Ectodermal cell (in vitro differentiated cells): ENCODE measurements around the gene COL18A1.

Experiments
- H3K27ac ChIP-seq: 2 replicates; pipeline ENCODE4 v1.7.0; 2013; ENCODE audit warnings: mild to moderate bottlenecking, low read depth, low read length; ENCODE audit not compliant: insufficient read depth, poor library complexity, severe bottlenecking
- H3K27me3 ChIP-seq: 2 replicates; pipeline ENCODE4 v1.7.0; 2013; ENCODE audit warnings: mild to moderate bottlenecking, low read length; ENCODE audit not compliant: insufficient read depth, control insufficient read depth, poor library complexity, severe bottlenecking
- H3K36me3 ChIP-seq: one replicate; pipeline ENCODE4 v1.7.0; 2013; ENCODE audit warnings: low read length; ENCODE audit not compliant: control insufficient read depth, insufficient read depth
- H3K4me1 ChIP-seq: one replicate; pipeline ENCODE4 v1.7.0; 2013; ENCODE audit warnings: low read length; ENCODE audit not compliant: control insufficient read depth, insufficient read depth
- H3K4me3 ChIP-seq: 2 replicates; pipeline ENCODE4 v1.7.0; 2013; ENCODE audit warnings: low read depth, low read length, control low read depth; ENCODE audit not compliant: insufficient read depth
- H3K9me3 ChIP-seq: 2 replicates; pipeline ENCODE4 v1.7.0; 2013; ENCODE audit warnings: mild to moderate bottlenecking, low read length, moderate library complexity; ENCODE audit not compliant: control insufficient read depth
- whole genome bisulfite sequencing, 2 experiments: methylation state at CpG; one replicate each; pipeline ENCODE4 v1.1.7; 2013; ENCODE audit warnings: missing lambda C conversion rate in 2 of 2; 5-methylcytosine and 5-hydroxymethylcytosine counted together

COL18A1 gene

DNA sequence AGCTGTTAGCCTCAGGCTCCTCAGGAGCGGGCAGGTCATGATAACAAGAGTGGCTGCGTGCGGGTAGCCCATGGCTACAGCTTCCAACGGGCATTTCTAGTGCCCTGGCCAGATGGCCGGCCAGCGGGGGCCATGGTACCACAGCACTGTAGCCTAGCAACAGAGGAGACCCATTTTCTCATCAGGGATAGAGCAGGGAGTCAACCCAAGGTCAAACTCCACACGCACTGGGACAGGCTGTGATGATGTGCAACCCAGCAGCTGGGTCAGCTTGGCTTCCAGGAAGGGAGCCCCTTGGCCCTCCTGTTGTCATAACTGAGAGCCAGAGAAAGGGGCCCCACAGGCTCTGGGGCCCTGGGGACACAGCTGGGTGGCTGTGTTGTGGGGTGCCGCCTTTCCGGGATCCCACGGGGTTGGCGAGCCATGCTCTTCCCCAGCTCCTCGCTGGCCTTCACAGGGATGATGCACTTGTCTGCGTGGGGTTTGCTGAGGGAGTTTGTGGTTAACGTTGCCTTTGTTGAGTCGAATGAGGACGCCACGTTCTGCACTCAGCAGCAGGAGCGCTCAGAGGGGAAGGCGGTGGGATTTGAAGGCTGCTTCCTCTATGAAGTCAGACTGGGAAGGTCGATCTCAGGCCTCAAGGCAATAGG lies 46.3 kb downstream of the COL18A1 start:
- Histone ChIP-seq H3K36me3 (no peaks in the 10 kb centered on the region), H3K9me3 (no peaks in the 10 kb centered on the region), H3K4me3 (no peak overlapping the region), H3K27me3 (no peaks in the 10 kb centered on the region), H3K4me1 (peaks cover 14% of the 10 kb centered on the region), H3K27ac (no peak overlapping the region)
- WGBS, 2 experiments, result 93 to 94% methylated on average over 20 of the region's 20 CpGs

GRCh38 chr21:45451771-45452182 lies 46.8 kb downstream of the COL18A1 start:
- Histone ChIP-seq H3K27me3 (no peaks in the 10 kb centered on the region), H3K9me3 (no peaks in the 10 kb centered on the region), H3K27ac (peak overlapping the region; percentile 11)

GRCh38 chr21:45452696-45453307 lies 47.8 kb downstream of the COL18A1 start:
- WGBS, 2 experiments, result 96% methylated on average over 7 of the region's 7 CpGs
- Histone ChIP-seq H3K27me3 (no peaks in the 10 kb centered on the region), H3K36me3 (no peaks in the 10 kb centered on the region), H3K4me3 (no peak overlapping the region), H3K27ac (no peak overlapping the region), H3K9me3 (no peaks in the 10 kb centered on the region), H3K4me1 (peaks cover 14% of the 10 kb centered on the region)

More at GRCh38 chr21:45451771-45452182, 46.8 kb downstream of the COL18A1 start:
- H3K36me3 ChIP-seq, result no peaks in the 10 kb centered on the region
- peaks cover 14% of the 10 kb centered on the region for H3K4me1 ChIP-seq
- 94 to 95% methylated on average over 12 of the region's 12 CpGs for WGBS, 2 experiments
- H3K4me3 ChIP-seq, result no peak overlapping the region

GRCh38 chr21:45453308-45453950 lies 48.5 kb downstream of the COL18A1 start:
- WGBS, 2 experiments, result 95 to 96% methylated on average over 13 of the region's 13 CpGs
- peak overlapping the region; percentile 17 for H3K27ac ChIP-seq
- peaks cover 14% of the 10 kb centered on the region for H3K4me1 ChIP-seq
- H3K4me3 ChIP-seq, result no peak overlapping the region
- no peaks in the 10 kb centered on the region for H3K27me3 ChIP-seq
- no peaks in the 10 kb centered on the region for H3K9me3 ChIP-seq
- H3K36me3 ChIP-seq, result no peaks in the 10 kb centered on the region

GRCh38 chr21:45454060-45454925 lies 49.3 kb downstream of the COL18A1 start:
- WGBS, 2 experiments, result 91 to 93% methylated on average over 24 of the region's 24 CpGs
- no peaks in the 10 kb centered on the region for H3K36me3 ChIP-seq
- H3K4me3 ChIP-seq, result no peak overlapping the region

DNA sequence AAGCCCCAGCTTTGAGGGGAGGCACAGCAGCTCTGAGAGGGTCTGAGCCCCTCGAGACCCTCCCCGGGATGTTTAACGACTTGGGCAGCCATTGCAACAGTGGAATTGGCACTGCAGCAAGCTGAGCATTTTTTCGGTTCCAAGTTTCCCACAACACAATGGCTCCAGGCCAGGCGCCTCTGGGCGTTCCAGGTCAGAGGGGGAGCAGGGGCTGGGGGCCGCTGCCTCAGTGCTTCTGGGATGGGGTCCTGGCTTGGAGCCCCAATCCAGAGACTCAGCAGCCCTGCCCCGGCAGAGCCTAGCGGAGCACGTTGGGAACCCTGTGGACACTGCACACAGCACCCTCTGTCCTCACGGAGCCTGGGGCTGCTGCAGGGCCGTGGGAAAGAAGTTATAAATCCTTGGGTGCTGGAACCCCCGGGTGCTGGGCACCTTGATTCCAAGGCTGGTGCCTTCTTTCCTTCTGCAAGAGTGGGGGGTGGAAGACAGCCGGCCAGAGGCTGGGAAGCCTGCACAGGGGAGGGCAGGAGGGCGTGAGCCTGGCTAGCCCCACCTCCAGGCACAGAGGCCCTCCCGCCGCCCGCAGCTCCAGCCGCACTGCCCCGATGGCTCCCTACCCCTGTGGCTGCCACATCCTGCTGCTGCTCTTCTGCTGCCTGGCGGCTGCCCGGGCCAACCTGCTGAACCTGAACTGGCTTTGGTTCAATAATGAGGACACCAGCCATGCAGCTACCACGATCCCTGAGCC lies 50.1 kb downstream of the COL18A1 start:
- Histone ChIP-seq H3K27ac (no peak overlapping the region), H3K27me3 (no peaks in the 10 kb centered on the region), H3K36me3 (no peaks in the 10 kb centered on the region), H3K4me1 (peaks cover 14% of the 10 kb centered on the region), H3K4me3 (no peak overlapping the region), H3K9me3 (no peaks in the 10 kb centered on the region)
- 83 to 87% methylated on average over 23 of the region's 23 CpGs for WGBS, 2 experiments

More at GRCh38 chr21:45454060-45454925, 49.3 kb downstream of the COL18A1 start:
- Histone ChIP-seq H3K4me1 (peaks cover 14% of the 10 kb centered on the region), H3K27me3 (no peaks in the 10 kb centered on the region), H3K27ac (no peak overlapping the region), H3K9me3 (no peaks in the 10 kb centered on the region)

DNA sequence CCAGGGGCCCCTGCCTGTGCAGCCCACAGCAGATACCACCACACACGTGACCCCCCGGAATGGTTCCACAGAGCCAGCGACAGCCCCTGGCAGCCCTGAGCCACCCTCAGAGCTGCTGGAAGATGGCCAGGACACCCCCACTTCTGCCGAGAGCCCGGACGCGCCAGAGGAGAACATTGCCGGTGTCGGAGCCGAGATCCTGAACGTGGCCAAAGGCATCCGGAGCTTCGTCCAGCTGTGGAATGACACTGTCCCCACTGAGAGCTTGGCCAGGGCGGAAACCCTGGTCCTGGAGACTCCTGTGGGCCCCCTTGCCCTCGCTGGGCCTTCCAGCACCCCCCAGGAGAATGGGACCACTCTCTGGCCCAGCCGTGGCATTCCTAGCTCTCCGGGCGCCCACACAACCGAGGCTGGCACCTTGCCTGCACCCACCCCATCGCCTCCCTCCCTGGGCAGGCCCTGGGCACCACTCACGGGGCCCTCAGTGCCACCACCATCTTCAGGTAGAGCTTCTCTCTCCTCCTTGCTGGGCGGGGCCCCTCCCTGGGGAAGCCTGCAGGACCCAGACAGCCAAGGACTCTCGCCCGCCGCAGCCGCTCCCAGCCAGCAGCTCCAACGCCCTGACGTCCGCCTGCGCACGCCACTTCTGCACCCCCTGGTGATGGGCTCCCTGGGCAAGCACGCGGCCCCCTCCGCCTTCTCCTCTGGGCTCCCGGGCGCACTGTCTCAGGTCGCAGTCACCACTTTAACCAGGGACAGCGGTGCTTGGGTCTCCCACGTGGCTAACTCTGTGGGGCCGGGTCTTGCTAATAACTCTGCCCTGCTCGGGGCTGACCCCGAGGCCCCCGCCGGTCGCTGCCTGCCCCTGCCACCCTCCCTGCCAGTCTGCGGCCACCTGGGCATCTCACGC lies 51.0 kb downstream of the COL18A1 start:
- Histone ChIP-seq H3K4me1 (peaks cover 14% of the 10 kb centered on the region), H3K36me3 (no peaks in the 10 kb centered on the region), H3K27me3 (no peaks in the 10 kb centered on the region), H3K27ac (no peak overlapping the region), H3K4me3 (no peak overlapping the region), H3K9me3 (no peaks in the 10 kb centered on the region)
- WGBS, 2 experiments, result 95% methylated on average over 47 of the region's 47 CpGs

DNA sequence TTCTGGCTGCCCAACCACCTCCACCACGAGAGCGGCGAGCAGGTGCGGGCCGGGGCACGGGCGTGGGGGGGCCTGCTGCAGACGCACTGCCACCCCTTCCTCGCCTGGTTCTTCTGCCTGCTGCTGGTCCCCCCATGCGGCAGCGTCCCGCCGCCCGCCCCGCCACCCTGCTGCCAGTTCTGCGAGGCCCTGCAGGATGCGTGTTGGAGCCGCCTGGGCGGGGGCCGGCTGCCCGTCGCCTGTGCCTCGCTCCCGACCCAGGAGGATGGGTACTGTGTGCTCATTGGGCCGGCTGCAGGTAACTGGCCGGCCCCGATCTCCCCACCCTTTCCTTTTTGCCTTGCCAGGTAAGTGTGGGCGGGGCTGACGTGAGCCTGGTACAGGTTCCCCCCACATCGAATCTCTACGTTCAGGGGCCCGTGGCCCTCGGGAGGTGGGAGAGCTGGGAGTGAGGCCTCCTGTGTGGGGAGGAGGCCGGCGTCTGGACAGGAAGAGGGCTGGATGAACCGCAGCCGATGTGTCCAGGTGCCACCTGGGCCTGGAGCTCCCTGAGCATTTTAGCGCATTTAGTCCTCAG lies 51.7 kb downstream of the COL18A1 start:
- H3K27me3 ChIP-seq, result no peaks in the 10 kb centered on the region
- H3K36me3 ChIP-seq, result no peaks in the 10 kb centered on the region
- H3K27ac ChIP-seq, result no peak overlapping the region
- peaks cover 14% of the 10 kb centered on the region for H3K4me1 ChIP-seq
- no peaks in the 10 kb centered on the region for H3K9me3 ChIP-seq
- WGBS, 2 experiments, result 95% methylated on average over 38 of the region's 38 CpGs
- no peak overlapping the region for H3K4me3 ChIP-seq
